ENCODE results near the gene C15orf62. TPM values are rescaled to one million over a fixed set of nuclear protein-coding genes. Genes with fewer than 3 reads are reported as not detected.
A peak's percentile ranks its signal among the peaks of the same experiment; 100 is the strongest.

The C15orf62 gene
- total RNA-seq, 1 experiment from 2014 or later = 0.72 TPM

DNA sequence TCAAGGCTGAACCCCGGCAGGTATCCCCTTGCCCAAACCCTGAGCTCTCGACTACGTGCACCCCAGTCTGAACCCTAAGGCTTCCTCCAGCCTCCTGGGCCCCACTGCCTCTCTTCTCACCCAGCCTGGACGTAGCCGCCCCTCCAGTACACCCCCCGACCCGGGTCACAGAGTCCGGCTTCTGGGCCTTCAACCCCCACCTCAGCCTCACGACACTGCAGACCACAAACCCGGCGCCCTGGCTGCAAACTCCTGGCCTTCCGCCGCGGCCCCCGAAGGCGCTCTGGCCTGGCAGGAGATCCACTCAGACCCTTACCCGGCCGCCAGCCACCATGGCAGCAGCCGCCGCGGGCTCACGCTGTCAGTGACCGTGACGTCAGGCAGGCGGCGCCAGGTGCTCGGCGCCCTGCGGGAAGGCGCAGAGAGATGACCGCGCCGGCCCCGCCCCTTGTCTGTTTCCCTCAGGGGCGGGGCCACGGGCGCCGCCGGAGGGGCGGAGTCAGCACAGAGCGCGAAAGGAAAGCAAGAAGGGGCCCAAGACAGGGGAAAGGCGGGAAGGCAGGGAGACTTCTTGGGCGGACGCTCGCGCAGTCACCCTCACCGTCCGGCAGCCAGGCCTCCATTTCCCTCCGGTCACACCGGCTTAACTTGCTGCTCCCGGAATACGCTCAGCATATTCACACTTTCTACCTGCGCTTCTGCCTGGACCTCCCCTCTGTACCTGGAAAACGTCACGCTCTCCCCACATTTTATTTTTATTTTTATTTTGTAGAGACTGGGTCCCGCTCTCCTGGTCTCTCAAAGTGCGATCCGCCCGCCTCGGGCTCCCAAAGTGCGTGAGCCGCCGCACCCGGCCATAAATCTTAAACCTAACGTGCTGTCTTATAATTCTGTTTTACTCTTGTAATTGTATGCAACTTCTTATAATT is 14.6 kb upstream of the C15orf62 start, which contains the start of gene RMDN3 (continued):
- TF ChIP-seq HMGXB4 (CRISPR knock-in tag; IDR thresholded peaks at IDR 0.05) (no peak), MAX (CRISPR knock-in tag; IDR thresholded peaks at IDR 0.05) (peak; percentile 65; the same call in 1 of the 2 replicates), FOXP1 (CRISPR knock-in tag; IDR thresholded peaks at IDR 0.05; ENCODE audit: borderline replicate concordance) (peak; percentile 52; the same call in 1 of the 2 replicates), CREM (CRISPR knock-in tag; IDR thresholded peaks at IDR 0.05) (peak; percentile 99)
- TF ChIP-seq, protein P1, sequence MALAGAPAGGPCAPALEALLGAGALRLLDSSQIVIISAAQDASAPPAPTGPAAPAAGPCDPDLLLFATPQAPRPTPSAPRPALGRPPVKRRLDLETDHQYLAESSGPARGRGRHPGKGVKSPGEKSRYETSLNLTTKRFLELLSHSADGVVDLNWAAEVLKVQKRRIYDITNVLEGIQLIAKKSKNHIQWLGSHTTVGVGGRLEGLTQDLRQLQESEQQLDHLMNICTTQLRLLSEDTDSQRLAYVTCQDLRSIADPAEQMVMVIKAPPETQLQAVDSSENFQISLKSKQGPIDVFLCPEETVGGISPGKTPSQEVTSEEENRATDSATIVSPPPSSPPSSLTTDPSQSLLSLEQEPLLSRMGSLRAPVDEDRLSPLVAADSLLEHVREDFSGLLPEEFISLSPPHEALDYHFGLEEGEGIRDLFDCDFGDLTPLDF (CRISPR knock-in tag; IDR thresholded peaks at IDR 0.05) = 0 out of 2 replicates have a peak, but pooled peaks have one; percentile 67
- TF ChIP-seq, protein P2, sequence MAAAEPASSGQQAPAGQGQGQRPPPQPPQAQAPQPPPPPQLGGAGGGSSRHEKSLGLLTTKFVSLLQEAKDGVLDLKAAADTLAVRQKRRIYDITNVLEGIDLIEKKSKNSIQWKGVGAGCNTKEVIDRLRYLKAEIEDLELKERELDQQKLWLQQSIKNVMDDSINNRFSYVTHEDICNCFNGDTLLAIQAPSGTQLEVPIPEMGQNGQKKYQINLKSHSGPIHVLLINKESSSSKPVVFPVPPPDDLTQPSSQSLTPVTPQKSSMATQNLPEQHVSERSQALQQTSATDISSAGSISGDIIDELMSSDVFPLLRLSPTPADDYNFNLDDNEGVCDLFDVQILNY (CRISPR knock-in tag; IDR thresholded peaks at IDR 0.05) = peak; percentile 97

DNA sequence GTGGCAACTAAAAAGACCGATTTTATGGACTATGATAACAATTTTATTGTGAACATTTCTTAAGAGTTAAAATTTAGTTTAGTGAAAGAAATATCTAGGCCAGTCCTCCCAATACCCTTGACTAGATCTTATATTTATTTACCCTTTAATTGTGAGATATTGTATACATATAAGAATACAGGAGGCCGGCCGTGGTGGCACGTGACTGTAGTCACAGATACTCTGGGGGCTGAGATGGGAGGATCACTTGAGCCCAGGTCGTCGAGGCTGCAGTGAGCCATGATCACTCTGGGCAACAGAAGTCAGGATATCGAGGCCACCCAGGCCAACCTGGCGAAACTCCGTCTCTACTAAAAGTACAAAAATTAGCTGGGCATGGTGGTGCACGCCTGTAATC is 14.0 kb upstream of the C15orf62 start:
- ChIA-PET CTCF (interaction anchor here (1.7 kb wide), 1 partner anchor 102 kb away, joined by 7 read pairs; no protein-coding TSS in a partner anchor), POLR2A (no interaction called here)
- Mint-ChIP-seq H3K4me3 (peak overlapping the region; percentile 87), H3K27me3 (ENCODE audit: low read depth) (no peaks in the 10 kb centered on the region), H3K4me1 (peaks cover 11% of the 10 kb centered on the region; the same call in 1 of the 2 replicates), H3K9me3 (no peaks in the 10 kb centered on the region), H3K27ac (peak overlapping the region; percentile 99), H3K36me3 (peaks cover 5% of the 10 kb centered on the region; the same call in 1 of the 2 replicates)
- no peak for ATAC-seq
- no peak for TF ChIP-seq ELF4 (CRISPR knock-in tag; IDR thresholded peaks at IDR 0.05; ENCODE audit: low read depth)
- TF ChIP-seq, protein P3, sequence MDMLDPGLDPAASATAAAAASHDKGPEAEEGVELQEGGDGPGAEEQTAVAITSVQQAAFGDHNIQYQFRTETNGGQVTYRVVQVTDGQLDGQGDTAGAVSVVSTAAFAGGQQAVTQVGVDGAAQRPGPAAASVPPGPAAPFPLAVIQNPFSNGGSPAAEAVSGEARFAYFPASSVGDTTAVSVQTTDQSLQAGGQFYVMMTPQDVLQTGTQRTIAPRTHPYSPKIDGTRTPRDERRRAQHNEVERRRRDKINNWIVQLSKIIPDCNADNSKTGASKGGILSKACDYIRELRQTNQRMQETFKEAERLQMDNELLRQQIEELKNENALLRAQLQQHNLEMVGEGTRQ (CRISPR knock-in tag; IDR thresholded peaks at IDR 0.05) = 0 out of 2 replicates have a peak, but pooled peaks have one; percentile 13
- DNase-seq (ENCODE audit: low spot score) = no peak

GRCh38 chr15:40756938-40757337 is 12.8 kb upstream of the C15orf62 start:
- DNase-seq (ENCODE audit: low spot score) (no peak), ATAC-seq (no peak)
- H3K27me3 Mint-ChIP-seq (ENCODE audit: low read depth) = 0 out of 2 replicates have a peak, but pooled peaks cover 3% of the 10 kb centered on the region
- POLR2A ChIA-PET = interaction anchor here (0.7 kb wide), 1 partner anchor 21 kb away, joined by 3 read pairs; no protein-coding TSS in a partner anchor
- H3K4me3 Mint-ChIP-seq = no peak overlapping the region
- CTCF ChIA-PET = interaction anchor here (1.7 kb wide), 1 partner anchor 101 kb away, joined by 7 read pairs; no protein-coding TSS in a partner anchor
- no peaks in the 10 kb centered on the region for H3K9me3 Mint-ChIP-seq
- peak overlapping the region; percentile 36 for H3K27ac Mint-ChIP-seq
- no peaks in the 10 kb centered on the region for H3K36me3 Mint-ChIP-seq
- H3K4me1 Mint-ChIP-seq = peaks cover 11% of the 10 kb centered on the region; the same call in 1 of the 2 replicates
- no peak for TF ChIP-seq ZNF317 (CRISPR knock-in tag; IDR thresholded peaks at IDR 0.05; ENCODE audit: borderline replicate concordance, low read depth)
- TF ChIP-seq, protein P4, sequence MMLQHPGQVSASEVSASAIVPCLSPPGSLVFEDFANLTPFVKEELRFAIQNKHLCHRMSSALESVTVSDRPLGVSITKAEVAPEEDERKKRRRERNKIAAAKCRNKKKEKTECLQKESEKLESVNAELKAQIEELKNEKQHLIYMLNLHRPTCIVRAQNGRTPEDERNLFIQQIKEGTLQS (CRISPR knock-in tag; conservative IDR thresholded peaks at IDR 0.05) = no peak
- no peak for TF ChIP-seq SMAD4 (CRISPR knock-in tag; IDR thresholded peaks at IDR 0.05)
- no peak for TF ChIP-seq NFATC4 (CRISPR knock-in tag; IDR thresholded peaks at IDR 0.05)
- no peak for TF ChIP-seq NR2C2 (CRISPR knock-in tag; IDR thresholded peaks at IDR 0.05)
- TF ChIP-seq TEAD1 (CRISPR knock-in tag; IDR thresholded peaks at IDR 0.05) = no peak
- no peak for TF ChIP-seq CBFB (CRISPR knock-in tag; IDR thresholded peaks at IDR 0.05; ENCODE audit: low read depth)
- no peak for TF ChIP-seq ERG (CRISPR knock-in tag; IDR thresholded peaks at IDR 0.05)
- TF ChIP-seq NR1H2 (CRISPR knock-in tag; IDR thresholded peaks at IDR 0.05) = no peak
- no peak for TF ChIP-seq TP53 (CRISPR knock-in tag; IDR thresholded peaks at IDR 0.05)
- no peak for TF ChIP-seq HMGA2 (CRISPR knock-in tag; IDR thresholded peaks at IDR 0.05)
- TF ChIP-seq ZNF532 (CRISPR knock-in tag; IDR thresholded peaks at IDR 0.05; ENCODE audit: borderline replicate concordance) = no peak
